ENCODE results near the gene LRIT1.

DNA sequence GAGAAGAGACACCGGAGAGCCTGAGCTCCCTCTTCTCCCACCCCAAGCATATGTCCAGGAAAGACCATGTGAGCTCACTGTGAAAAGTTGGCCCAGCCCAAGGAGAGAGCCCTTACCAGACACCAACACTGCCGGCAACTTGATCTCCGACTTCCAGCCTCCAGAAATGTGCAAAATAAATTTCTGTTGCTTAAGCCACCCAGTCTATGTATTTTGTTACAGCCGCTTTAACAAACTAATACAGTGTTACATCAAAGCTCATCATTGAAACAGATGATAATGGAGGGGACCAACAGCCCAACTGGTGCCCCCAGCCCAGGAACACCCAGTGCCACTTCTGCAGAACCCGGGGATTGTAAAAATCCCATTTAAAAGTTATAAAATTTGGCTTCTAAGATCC, 22.4 kb upstream of the LRIT1 start:
- TF ChIP-seq SIN3A (IDR thresholded peaks at IDR 0.05; ENCODE audit: low read depth), result no peak
- TF ChIP-seq, protein P1, sequence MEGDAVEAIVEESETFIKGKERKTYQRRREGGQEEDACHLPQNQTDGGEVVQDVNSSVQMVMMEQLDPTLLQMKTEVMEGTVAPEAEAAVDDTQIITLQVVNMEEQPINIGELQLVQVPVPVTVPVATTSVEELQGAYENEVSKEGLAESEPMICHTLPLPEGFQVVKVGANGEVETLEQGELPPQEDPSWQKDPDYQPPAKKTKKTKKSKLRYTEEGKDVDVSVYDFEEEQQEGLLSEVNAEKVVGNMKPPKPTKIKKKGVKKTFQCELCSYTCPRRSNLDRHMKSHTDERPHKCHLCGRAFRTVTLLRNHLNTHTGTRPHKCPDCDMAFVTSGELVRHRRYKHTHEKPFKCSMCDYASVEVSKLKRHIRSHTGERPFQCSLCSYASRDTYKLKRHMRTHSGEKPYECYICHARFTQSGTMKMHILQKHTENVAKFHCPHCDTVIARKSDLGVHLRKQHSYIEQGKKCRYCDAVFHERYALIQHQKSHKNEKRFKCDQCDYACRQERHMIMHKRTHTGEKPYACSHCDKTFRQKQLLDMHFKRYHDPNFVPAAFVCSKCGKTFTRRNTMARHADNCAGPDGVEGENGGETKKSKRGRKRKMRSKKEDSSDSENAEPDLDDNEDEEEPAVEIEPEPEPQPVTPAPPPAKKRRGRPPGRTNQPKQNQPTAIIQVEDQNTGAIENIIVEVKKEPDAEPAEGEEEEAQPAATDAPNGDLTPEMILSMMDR (IDR thresholded peaks at IDR 0.05 in 2 of 3, conservative IDR thresholded peaks at IDR 0.05 in 1 of 3; ENCODE audit: borderline replicate concordance in 1 of 3, insufficient read depth in 1 of 3, low read depth in 2 of 3, low read length in 2 of 3), result no peak
- TF ChIP-seq, protein P2, sequence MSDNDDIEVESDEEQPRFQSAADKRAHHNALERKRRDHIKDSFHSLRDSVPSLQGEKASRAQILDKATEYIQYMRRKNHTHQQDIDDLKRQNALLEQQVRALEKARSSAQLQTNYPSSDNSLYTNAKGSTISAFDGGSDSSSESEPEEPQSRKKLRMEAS (IDR thresholded peaks at IDR 0.05), result no peak

Data from HCT116 (cell line).